ENCODE results near the gene ELK4.

Gene ELK4

DNA sequence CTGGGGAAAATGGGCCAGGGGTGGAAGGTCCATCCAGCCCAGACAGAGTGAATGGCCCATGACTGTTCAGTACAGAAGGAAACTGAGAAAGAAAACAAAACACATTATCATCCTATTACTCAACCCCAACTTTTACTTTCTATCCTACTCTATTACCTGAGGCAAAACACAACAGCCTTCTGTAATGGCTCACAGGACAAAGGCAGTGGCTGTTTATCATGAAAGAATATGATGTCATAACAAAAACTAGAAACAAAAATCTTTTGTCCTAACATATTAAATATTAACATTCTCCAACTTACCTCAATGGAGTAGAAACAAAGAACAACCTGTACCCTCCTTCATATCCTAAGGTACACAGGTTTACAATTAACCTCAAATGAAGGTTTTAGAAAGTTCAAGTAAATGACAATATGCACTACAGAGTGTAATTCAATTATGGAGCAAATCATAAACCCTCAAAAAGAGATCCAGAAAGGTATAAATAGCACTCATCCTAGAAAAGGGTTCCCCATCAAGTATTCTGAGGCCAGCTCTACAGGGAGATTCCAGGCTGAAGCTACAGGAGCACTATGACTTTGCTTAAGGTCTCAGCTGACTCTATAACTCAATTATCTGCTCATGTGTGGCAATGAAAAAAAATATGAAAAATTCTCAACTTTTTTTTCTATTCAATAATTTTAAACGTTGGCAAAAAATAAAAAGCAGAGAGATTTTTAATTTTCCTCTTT is 15.1 kb downstream of the ELK4 start:
- Mint-ChIP-seq H3K4me3 (no peak overlapping the region), H3K9me3 (no peaks in the 10 kb centered on the region), H3K4me1 (no peaks in the 10 kb centered on the region), H3K27ac (peak overlapping the region; percentile 55), H3K27me3 (ENCODE audit: low read depth, poor library complexity) (no peaks in the 10 kb centered on the region), H3K36me3 (ENCODE audit: low read depth) (peaks cover 60% of the 10 kb centered on the region)
- no peak for DNase-seq
- TF ChIP-seq, protein P1, sequence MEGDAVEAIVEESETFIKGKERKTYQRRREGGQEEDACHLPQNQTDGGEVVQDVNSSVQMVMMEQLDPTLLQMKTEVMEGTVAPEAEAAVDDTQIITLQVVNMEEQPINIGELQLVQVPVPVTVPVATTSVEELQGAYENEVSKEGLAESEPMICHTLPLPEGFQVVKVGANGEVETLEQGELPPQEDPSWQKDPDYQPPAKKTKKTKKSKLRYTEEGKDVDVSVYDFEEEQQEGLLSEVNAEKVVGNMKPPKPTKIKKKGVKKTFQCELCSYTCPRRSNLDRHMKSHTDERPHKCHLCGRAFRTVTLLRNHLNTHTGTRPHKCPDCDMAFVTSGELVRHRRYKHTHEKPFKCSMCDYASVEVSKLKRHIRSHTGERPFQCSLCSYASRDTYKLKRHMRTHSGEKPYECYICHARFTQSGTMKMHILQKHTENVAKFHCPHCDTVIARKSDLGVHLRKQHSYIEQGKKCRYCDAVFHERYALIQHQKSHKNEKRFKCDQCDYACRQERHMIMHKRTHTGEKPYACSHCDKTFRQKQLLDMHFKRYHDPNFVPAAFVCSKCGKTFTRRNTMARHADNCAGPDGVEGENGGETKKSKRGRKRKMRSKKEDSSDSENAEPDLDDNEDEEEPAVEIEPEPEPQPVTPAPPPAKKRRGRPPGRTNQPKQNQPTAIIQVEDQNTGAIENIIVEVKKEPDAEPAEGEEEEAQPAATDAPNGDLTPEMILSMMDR (IDR thresholded peaks at IDR 0.05) = no peak

GRCh38 chr1:205615789-205616188 is 16.0 kb downstream of the ELK4 start:
- Mint-ChIP-seq H3K4me3 (no peak overlapping the region), H3K36me3 (ENCODE audit: low read depth) (peaks cover 63% of the 10 kb centered on the region), H3K27ac (peak overlapping the region; percentile 17), H3K9me3 (no peaks in the 10 kb centered on the region), H3K4me1 (no peaks in the 10 kb centered on the region), H3K27me3 (ENCODE audit: low read depth, poor library complexity) (no peaks in the 10 kb centered on the region)
- no peak for DNase-seq
- TF ChIP-seq, protein P1 (IDR thresholded peaks at IDR 0.05) = no peak

DNA sequence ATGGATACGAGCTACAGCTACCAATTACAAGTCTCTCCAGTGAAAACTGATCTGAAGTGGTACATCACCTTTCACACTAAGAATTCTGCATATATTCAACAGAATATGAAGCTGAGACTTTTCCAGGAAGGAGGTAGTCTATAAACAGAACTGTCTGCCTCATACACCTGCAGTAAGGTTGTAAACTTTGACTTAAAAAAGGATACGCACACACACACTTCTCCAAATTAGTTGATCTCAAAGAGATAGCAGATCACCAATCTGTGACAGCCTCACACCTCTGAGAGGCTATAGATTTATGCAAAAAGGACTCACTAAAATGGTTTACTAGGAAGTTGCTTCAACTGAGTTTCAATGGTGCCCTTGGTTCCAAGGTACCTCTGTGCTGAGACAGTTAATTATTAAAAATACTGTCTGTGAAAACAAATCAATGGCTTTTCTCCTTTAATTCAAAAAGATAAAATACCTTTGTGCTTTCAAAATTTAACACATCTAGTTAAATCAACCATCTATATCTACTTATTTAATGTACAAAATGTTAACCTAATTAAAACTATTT is 17.9 kb downstream of the ELK4 start:
- no peaks in the 10 kb centered on the region for H3K4me1 Mint-ChIP-seq
- H3K27ac Mint-ChIP-seq = no peak overlapping the region
- no peaks in the 10 kb centered on the region for H3K9me3 Mint-ChIP-seq
- no peaks in the 10 kb centered on the region for H3K27me3 Mint-ChIP-seq (ENCODE audit: low read depth, poor library complexity)
- peaks cover 54% of the 10 kb centered on the region for H3K36me3 Mint-ChIP-seq (ENCODE audit: low read depth)
- TF ChIP-seq, protein P1 (IDR thresholded peaks at IDR 0.05) = no peak
- no peak overlapping the region for H3K4me3 Mint-ChIP-seq
- DNase-seq = no peak

- TF ChIP-seq, protein P1 (IDR thresholded peaks at IDR 0.05) = no peak
- no peak for DNase-seq
- Mint-ChIP-seq H3K36me3 (ENCODE audit: low read depth) (peaks cover 59% of the 10 kb centered on the region), H3K27ac (no peak overlapping the region), H3K27me3 (ENCODE audit: low read depth, poor library complexity) (no peaks in the 10 kb centered on the region), H3K9me3 (no peaks in the 10 kb centered on the region), H3K4me1 (no peaks in the 10 kb centered on the region), H3K4me3 (no peak overlapping the region)
Measured at GRCh38 chr1:205612556-205612955, 19.3 kb downstream of the ELK4 start.

GRCh38 chr1:205612104-205612503 is 19.7 kb downstream of the ELK4 start:
- DNase-seq = no peak
- no peaks in the 10 kb centered on the region for H3K4me1 Mint-ChIP-seq

More at GRCh38 chr1:205612104-205612503, 19.7 kb downstream of the ELK4 start:
- Mint-ChIP-seq H3K27ac (no peak overlapping the region), H3K9me3 (no peaks in the 10 kb centered on the region), H3K4me3 (no peak overlapping the region), H3K36me3 (ENCODE audit: low read depth) (peaks cover 63% of the 10 kb centered on the region), H3K27me3 (ENCODE audit: low read depth, poor library complexity) (no peaks in the 10 kb centered on the region)
- TF ChIP-seq, protein P1 (IDR thresholded peaks at IDR 0.05) = no peak

All from nephron progenitor cell (in vitro differentiated cells).